GM18909 (cell line): ENCODE measurements around the gene PTAR1.

ENCODE experiments used
- ATAC-seq: cut with Tn5 transposase; IDR thresholded peaks from one replicate; pipeline ENCODE4 v1.9.1; 2021; ENCODE audit warnings: mild to moderate bottlenecking; ENCODE audit not compliant: unreplicated experiment, poor library complexity

Gene PTAR1

GRCh38 chr9:69755205-69755604, 4.6 kb downstream of the PTAR1 start:
- no peak for ATAC-seq

- ATAC-seq, result no peak
Measured at GRCh38 chr9:69753830-69754229, 6.0 kb downstream of the PTAR1 start.

GRCh38 chr9:69750085-69750484, 9.7 kb downstream of the PTAR1 start:
- no peak for ATAC-seq

- ATAC-seq, result no peak
Measured at GRCh38 chr9:69748304-69748703, 11.5 kb downstream of the PTAR1 start.

GRCh38 chr9:69746859-69747560, 12.8 kb downstream of the PTAR1 start:
- ATAC-seq, result no peak

GRCh38 chr9:69745716-69746437, 13.9 kb downstream of the PTAR1 start:
- no peak for ATAC-seq

GRCh38 chr9:69744688-69745380, 15.0 kb downstream of the PTAR1 start:
- ATAC-seq, result no peak

GRCh38 chr9:69743930-69744329, 15.9 kb downstream of the PTAR1 start:
- peak; percentile 47 for ATAC-seq

GRCh38 chr9:69740872-69741505, 18.8 kb downstream of the PTAR1 start:
- no peak for ATAC-seq

- ATAC-seq, result no peak
Measured at GRCh38 chr9:69731348-69731747, 28.5 kb downstream of the PTAR1 start.

- no peak for ATAC-seq
Measured at GRCh38 chr9:69719983-69720382, 39.8 kb downstream of the PTAR1 start.

GRCh38 chr9:69719367-69719766, 40.4 kb downstream of the PTAR1 start:
- ATAC-seq, result no peak

- no peak for ATAC-seq
Measured at GRCh38 chr9:69718218-69718617, 41.6 kb downstream of the PTAR1 start.

GRCh38 chr9:69715825-69716224, 44.0 kb downstream of the PTAR1 start:
- no peak for ATAC-seq

GRCh38 chr9:69715096-69715495, 44.7 kb downstream of the PTAR1 start:
- ATAC-seq, result no peak

- ATAC-seq, result no peak
Measured at GRCh38 chr9:69697475-69697874, 62.3 kb downstream of the PTAR1 start.

GRCh38 chr9:69696802-69697201, 63.0 kb downstream of the PTAR1 start:
- no peak for ATAC-seq

GRCh38 chr9:69689991-69690538, 69.7 kb downstream of the PTAR1 start:
- ATAC-seq, result no peak

- no peak for ATAC-seq
Measured at GRCh38 chr9:69683927-69684326, 75.9 kb downstream of the PTAR1 start.

- no peak for ATAC-seq
Measured at GRCh38 chr9:69678843-69679538, 80.8 kb downstream of the PTAR1 start.
